Smooth muscle cell (in vitro differentiated cells): ENCODE measurements around the gene GPR27. TPM values are rescaled to one million over a fixed set of nuclear protein-coding genes. Genes with fewer than 3 reads are reported as not detected.

Experiments
- DNase-seq: peaks from one replicate; lab custom pipeline; 2025; ENCODE audit not compliant: unreplicated experiment; lab: John Stamatoyannopoulos, UW
- H2AFZ ChIP-seq: fragments of 200-600 bp; sonication (generic); 2 replicates; pipeline ENCODE4 v1.6.0; 2016; ENCODE audit warnings: antibody characterized with exemption, low read depth, mild to moderate bottlenecking
- H3F3A ChIP-seq: fragments of 200-600 bp; sonication (generic); 2 replicates; pipeline ENCODE4 v1.6.0; 2017; ENCODE audit warnings: antibody characterized with exemption, low read depth
- H3K27ac ChIP-seq: fragments of 200-600 bp; sonication (generic); 2 replicates; pipeline ENCODE4 v1.5.1; 2016; ENCODE audit warnings: low read depth, mild to moderate bottlenecking
- H3K27me3 ChIP-seq: fragments of 200-600 bp; sonication (generic); 2 replicates; pipeline ENCODE4 v1.6.1; 2016; ENCODE audit warnings: low read depth, mild to moderate bottlenecking
- H3K36me3 ChIP-seq: fragments of 200-600 bp; sonication (generic); 2 replicates; pipeline ENCODE4 v1.5.1; 2016; ENCODE audit warnings: low read depth
- H3K4me1 ChIP-seq: fragments of 200-600 bp; sonication (generic); 2 replicates; pipeline ENCODE4 v1.5.1; 2016; ENCODE audit warnings: low read depth
- H3K4me2 ChIP-seq: fragments of 200-600 bp; sonication (generic); 2 replicates; pipeline ENCODE4 v1.6.0; 2016; ENCODE audit warnings: mild to moderate bottlenecking
- H3K4me3 ChIP-seq: fragments of 200-600 bp; sonication (generic); 2 replicates; pipeline ENCODE4 v1.5.1; 2016; ENCODE audit warnings: mild to moderate bottlenecking
- H3K79me2 ChIP-seq: fragments of 200-600 bp; sonication (generic); 2 replicates; pipeline ENCODE4 v1.6.0; 2016; ENCODE audit warnings: low read depth, mild to moderate bottlenecking
- H3K9ac ChIP-seq: fragments of 200-600 bp; sonication (generic); 2 replicates; pipeline ENCODE4 v1.6.0; 2016; ENCODE audit warnings: low read depth
- H3K9me3 ChIP-seq: fragments of 200-600 bp; sonication (generic); replicated peaks from 2 replicates; pipeline ENCODE4 v1.5.1; 2016; ENCODE audit warnings: low read depth
- H4K20me1 ChIP-seq: fragments of 200-600 bp; sonication (generic); 2 replicates; pipeline ENCODE4 v1.6.0; 2016; ENCODE audit warnings: low read depth
- CTCF ChIP-seq: fragments of 200-600 bp; sonication (generic); IDR thresholded peaks from 2 replicates; pipeline ENCODE4 v1.5.1; 2017; ENCODE audit warnings: borderline replicate concordance, mild to moderate bottlenecking, antibody characterized with exemption; ENCODE audit not compliant: insufficient read depth, poor library complexity, severe bottlenecking
- WGBS: methylation state at CpG from one replicate; pipeline ENCODE4 v1.1.7; 2016; ENCODE audit warnings: low lambda C conversion rate; 5-methylcytosine and 5-hydroxymethylcytosine counted together
- polyA plus RNA-seq: library from polyadenylated mRNA; unstranded; fragments of >200 nt; fragmentation: Nextera tagmentation; extraction: Ambion mirVana; gene quantifications from 2 replicates; pipeline ENCODE4 v1.2.1, GENCODE V29; 2016
- total RNA-seq: library from RNA; depleted of rRNA; stranded (reverse); fragments of >200 nt; gene quantifications from 2 replicates; pipeline ENCODE4 v1.2.3, GENCODE V29; 2014

The GPR27 gene
- total and polyA plus RNA-seq, 2 experiments from 2014 or later: 0.50 to 1.2 TPM

- no peaks in the 10 kb centered on the region for H3K79me2 ChIP-seq
- no peak overlapping the region for H3K9ac ChIP-seq
- TF ChIP-seq CTCF: peak; percentile 64
- H4K20me1 ChIP-seq: no peaks in the 10 kb centered on the region
- no peak overlapping the region for H2AFZ ChIP-seq
- H3K9me3 ChIP-seq: no peaks in the 10 kb centered on the region
- H3K4me1 ChIP-seq: peaks cover 3% of the 10 kb centered on the region
- H3K36me3 ChIP-seq: no peaks in the 10 kb centered on the region
- H3K27ac ChIP-seq: no peak overlapping the region
- WGBS: 31% methylated on average over 1 of the region's 1 CpG
- DNase-seq: no peak
- no peaks in the 10 kb centered on the region for H3K27me3 ChIP-seq
- no peak overlapping the region for H3K4me3 ChIP-seq
- H3K4me2 ChIP-seq: no peak overlapping the region
- no peaks in the 10 kb centered on the region for H3F3A ChIP-seq
These were observed 42.7 kb upstream of the GPR27 start for GRCh38 chr3:71710906-71711494.

GRCh38 chr3:71713041-71713440 is 40.6 kb upstream of the GPR27 start:
- 72% methylated on average over 2 of the region's 2 CpGs for WGBS
- Histone ChIP-seq H3K4me1 (peaks cover 3% of the 10 kb centered on the region), H3K9me3 (no peaks in the 10 kb centered on the region), H3K27ac (no peak overlapping the region), H3K4me3 (no peak overlapping the region), H3K4me2 (no peak overlapping the region), H3K36me3 (no peaks in the 10 kb centered on the region), H4K20me1 (no peaks in the 10 kb centered on the region), H3K79me2 (no peaks in the 10 kb centered on the region), H3K27me3 (no peaks in the 10 kb centered on the region), H3F3A (no peaks in the 10 kb centered on the region), H2AFZ (no peak overlapping the region), H3K9ac (no peak overlapping the region)
- no peak for DNase-seq
- no peak for TF ChIP-seq CTCF

- WGBS: 94% methylated on average over 4 of the region's 4 CpGs
- H3K27ac ChIP-seq: no peak overlapping the region
- no peak overlapping the region for H3K4me2 ChIP-seq
- no peak overlapping the region for H3K4me3 ChIP-seq
- H3K79me2 ChIP-seq: no peaks in the 10 kb centered on the region
- H4K20me1 ChIP-seq: no peaks in the 10 kb centered on the region
- H3K4me1 ChIP-seq: no peaks in the 10 kb centered on the region
- no peaks in the 10 kb centered on the region for H3K9me3 ChIP-seq
- no peak for TF ChIP-seq CTCF
- H3K27me3 ChIP-seq: no peaks in the 10 kb centered on the region
- H3K9ac ChIP-seq: no peak overlapping the region
- no peaks in the 10 kb centered on the region for H3F3A ChIP-seq
- DNase-seq: no peak
- H3K36me3 ChIP-seq: no peaks in the 10 kb centered on the region
- H2AFZ ChIP-seq: no peak overlapping the region
These were observed 39.1 kb upstream of the GPR27 start for GRCh38 chr3:71714595-71714994.

GRCh38 chr3:71718072-71718471 is 35.6 kb upstream of the GPR27 start:
- H3K36me3 ChIP-seq: no peaks in the 10 kb centered on the region
- H3K9ac ChIP-seq: no peak overlapping the region
- no peak overlapping the region for H2AFZ ChIP-seq
- WGBS: 81% methylated on average over 4 of the region's 4 CpGs
- no peaks in the 10 kb centered on the region for H3K79me2 ChIP-seq
- TF ChIP-seq CTCF: no peak
- DNase-seq: no peak
- no peaks in the 10 kb centered on the region for H3K9me3 ChIP-seq
- H3K4me3 ChIP-seq: no peak overlapping the region
- H3K4me1 ChIP-seq: no peaks in the 10 kb centered on the region
- no peaks in the 10 kb centered on the region for H4K20me1 ChIP-seq
- peaks cover 17% of the 10 kb centered on the region for H3K27me3 ChIP-seq
- H3K27ac ChIP-seq: no peak overlapping the region
- H3F3A ChIP-seq: no peaks in the 10 kb centered on the region
- no peak overlapping the region for H3K4me2 ChIP-seq
